ENCODE measurements around the gene TOPBP1. TPM values are rescaled to one million over a fixed set of nuclear protein-coding genes. Genes with fewer than 3 reads are reported as not detected.

Gene TOPBP1
- total RNA-seq, 2 experiments from 2014 or later: 29.1 to 32.4 TPM

GRCh38 chr3:133572158-133573053 lies 89.3 kb downstream of the TOPBP1 start:
- no peak for TF ChIP-seq CTCF (IDR thresholded peaks at IDR 0.05)
- Mint-ChIP-seq H3K27me3 (no peaks in the 10 kb centered on the region), H3K4me3 (peak overlapping the region; percentile 89), H3K27ac (peak overlapping the region; percentile 99), H3K9me3 (no peaks in the 10 kb centered on the region), H3K36me3 (ENCODE audit: low read depth) (peaks cover 38% of the 10 kb centered on the region), H3K4me1 (ENCODE audit: low read depth) (peaks cover 57% of the 10 kb centered on the region)
- ChIA-PET CTCF (no interaction called here), POLR2A (interaction anchor here (0.6 to 4.6 kb wide), 38 partner anchors 9 to 1155 kb away, joined by 3 to 104 read pairs (median 5); partner anchors contain the start of genes ANAPC13, CEP63, DNAJC13 and NPHP3)
- peak in 3 of 14 experiments; percentile 63 to 73 (median 64) for DNase-seq
- Histone ChIP-seq H3K27ac (ENCODE audit: low read depth in 1 of 2, low read length in 2 of 2) (peak overlapping the region; percentile 88 to 98), H3K9me3 (ENCODE audit: control insufficient read depth in 1 of 2, insufficient read depth in 1 of 2, low read length in 2 of 2) (no peaks in the 10 kb centered on the region), H3K36me3 (ENCODE audit: insufficient read depth, low read length) (peaks cover 19% of the 10 kb centered on the region), H3K4me1 (ENCODE audit: insufficient read depth, low read length) (peaks cover 32% of the 10 kb centered on the region), H3K4me3 (ENCODE audit: low read length) (peak overlapping the region; percentile 79), H3K27me3 (ENCODE audit: control insufficient read depth in 1 of 2, insufficient read depth in 2 of 2, low read length in 2 of 2) (no peaks in the 10 kb centered on the region)
- intact Hi-C loops (cut with DNase I, micrococcal nuclease): loop anchor here (2.0 to 10.0 kb wide), 6 partner anchors 65 to 1156 kb away; partner anchors contain the start of genes ANAPC13 (in 2 of the 2), CEP63 (in 2 of the 2), ACAD11 (in 1 of the 2) and DNAJC13 (in 1 of the 2)
- no peak for ATAC-seq (ENCODE audit: poor library complexity)

GRCh38 chr3:133570937-133571320 lies 90.8 kb downstream of the TOPBP1 start:
- ChIA-PET CTCF (no interaction called here), POLR2A (interaction anchor here (1.0 kb wide), 1 partner anchor 104 kb away, joined by 3 read pairs; no protein-coding TSS in a partner anchor)
- Mint-ChIP-seq H3K4me1 (ENCODE audit: low read depth) (peaks cover 42% of the 10 kb centered on the region), H3K36me3 (ENCODE audit: low read depth) (peaks cover 24% of the 10 kb centered on the region), H3K27me3 (no peaks in the 10 kb centered on the region), H3K9me3 (no peaks in the 10 kb centered on the region), H3K4me3 (no peak overlapping the region), H3K27ac (peak overlapping the region; percentile 99)
- Histone ChIP-seq H3K4me1 (ENCODE audit: insufficient read depth, low read length) (peaks cover 21% of the 10 kb centered on the region), H3K36me3 (ENCODE audit: insufficient read depth, low read length) (peaks cover 7% of the 10 kb centered on the region), H3K4me3 (ENCODE audit: low read length) (no peak overlapping the region), H3K9me3 (ENCODE audit: control insufficient read depth in 1 of 2, insufficient read depth in 1 of 2, low read length in 2 of 2) (no peaks in the 10 kb centered on the region), H3K27ac (ENCODE audit: low read depth in 1 of 2, low read length in 2 of 2) (no peak overlapping the region), H3K27me3 (ENCODE audit: control insufficient read depth in 1 of 2, insufficient read depth in 2 of 2, low read length in 2 of 2) (no peaks in the 10 kb centered on the region)
- no peak for DNase-seq
- intact Hi-C loops (cut with DNase I, micrococcal nuclease): loop anchor here (5.0 to 10.0 kb wide), 4 partner anchors 64 to 916 kb away; partner anchors contain the start of genes ANAPC13 (in 2 of the 2), CEP63 (in 2 of the 2), ACAD11 (in 1 of the 2) and NPHP3 (in 1 of the 2)
- ATAC-seq (ENCODE audit: poor library complexity): no peak
- no peak for TF ChIP-seq CTCF (IDR thresholded peaks at IDR 0.05)

- ChIA-PET CTCF (no interaction called here), POLR2A (interaction anchor here (1.0 kb wide), 1 partner anchor 103 kb away, joined by 3 read pairs; no protein-coding TSS in a partner anchor)
- TF ChIP-seq CTCF (IDR thresholded peaks at IDR 0.05): no peak
- no peak for ATAC-seq (ENCODE audit: poor library complexity)
- no peaks in the 10 kb centered on the region for H3K9me3 ChIP-seq (ENCODE audit: control insufficient read depth in 1 of 2, insufficient read depth in 1 of 2, low read length in 2 of 2)
- H3K4me3 ChIP-seq (ENCODE audit: low read length): no peak overlapping the region
- no peak for DNase-seq
- Mint-ChIP-seq H3K27ac (peak overlapping the region; percentile 99), H3K4me3 (no peak overlapping the region), H3K4me1 (ENCODE audit: low read depth) (peaks cover 36% of the 10 kb centered on the region), H3K27me3 (no peaks in the 10 kb centered on the region), H3K36me3 (ENCODE audit: low read depth) (peaks cover 19% of the 10 kb centered on the region), H3K9me3 (no peaks in the 10 kb centered on the region)
- intact Hi-C loops (cut with DNase I, micrococcal nuclease): loop anchor here (5.0 to 10.0 kb wide), 4 partner anchors 63 to 917 kb away; partner anchors contain the start of genes ANAPC13 (in 2 of the 2), CEP63 (in 2 of the 2), ACAD11 (in 1 of the 2) and NPHP3 (in 1 of the 2)
- H3K4me1 ChIP-seq (ENCODE audit: insufficient read depth, low read length): peaks cover 20% of the 10 kb centered on the region
- H3K36me3 ChIP-seq (ENCODE audit: insufficient read depth, low read length): peaks cover 2% of the 10 kb centered on the region
- H3K27me3 ChIP-seq (ENCODE audit: control insufficient read depth in 1 of 2, insufficient read depth in 2 of 2, low read length in 2 of 2): no peaks in the 10 kb centered on the region
- H3K27ac ChIP-seq (ENCODE audit: low read depth in 1 of 2, low read length in 2 of 2): no peak overlapping the region
Measured at GRCh38 chr3:133570139-133570936, 91.4 kb downstream of the TOPBP1 start.

Data from CD4-positive, alpha-beta T cell (primary cell).